ENCODE measurements around the gene CYBB.
"Not testable (repeated sequence)": the region's sequence is repeated elsewhere in the genome, so short reads cannot be mapped to it uniquely, and the experiment has no call there.

Gene CYBB

DNA sequence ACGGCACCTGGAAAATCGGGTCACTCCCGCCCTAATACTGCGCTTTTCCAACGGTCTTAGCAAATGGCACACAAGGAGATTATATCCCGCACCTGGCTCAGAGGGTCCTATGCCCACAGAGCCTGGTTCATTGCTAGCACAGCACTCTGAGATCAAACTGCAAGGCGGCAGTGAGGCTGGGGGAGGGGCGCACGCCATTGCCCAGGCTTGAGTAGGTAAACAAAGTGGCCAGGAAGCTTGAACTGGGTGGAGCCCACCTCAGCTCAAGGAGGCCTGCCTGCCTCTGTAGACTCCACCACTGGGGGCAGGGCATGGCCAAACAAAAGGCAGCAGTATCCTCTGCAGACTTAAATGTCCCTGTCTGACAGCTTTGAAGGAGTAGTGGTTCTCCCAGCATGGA lies 11.0 kb upstream of the CYBB start:
- not testable (repeated sequence) for H3K4me3 Mint-ChIP-seq; H3K36me3 Mint-ChIP-seq (ENCODE audit: low read depth); H3K27me3 Mint-ChIP-seq

DNA sequence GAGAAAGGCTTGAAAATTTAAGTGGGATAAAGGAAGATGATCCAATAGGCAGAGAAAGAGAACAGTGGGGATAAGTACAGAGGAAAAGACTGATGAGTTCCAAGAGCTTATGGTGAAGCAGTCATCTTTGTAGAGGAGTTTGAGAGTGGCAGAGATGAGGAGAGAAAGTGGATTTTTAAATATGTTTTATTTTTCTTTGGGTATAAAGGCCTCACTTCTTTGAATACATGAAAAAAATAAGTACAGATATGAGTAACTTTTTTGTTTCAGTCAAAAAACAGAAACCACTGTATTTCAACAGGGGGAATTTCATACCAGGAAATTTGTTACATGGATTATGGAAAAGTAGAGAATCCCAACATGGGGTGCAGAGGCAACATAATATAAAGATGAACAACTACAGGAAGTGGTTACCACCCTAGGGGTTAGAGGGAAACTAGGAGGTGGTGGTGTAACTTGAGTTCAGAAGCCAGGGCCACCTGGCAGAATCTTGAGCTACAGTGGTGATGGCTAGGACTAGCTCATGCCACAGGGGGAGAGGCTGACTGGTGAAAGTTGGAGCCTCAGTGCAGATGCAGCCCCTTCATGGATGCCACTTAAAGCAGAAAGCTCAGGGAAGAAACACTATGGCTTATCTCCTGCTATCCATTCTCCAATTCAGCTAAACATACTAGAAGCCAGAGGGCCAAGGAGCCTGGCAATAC lies 3.4 kb upstream of the CYBB start:
- H3K36me3 Mint-ChIP-seq (ENCODE audit: low read depth), result no peaks in the 10 kb centered on the region
- no peaks in the 10 kb centered on the region for H3K9me3 Mint-ChIP-seq
- peaks cover 24% of the 10 kb centered on the region for H3K4me1 Mint-ChIP-seq (ENCODE audit: low read depth)
- H3K27me3 Mint-ChIP-seq, result no peaks in the 10 kb centered on the region
- peak overlapping the region; percentile 69 for H3K27ac Mint-ChIP-seq
- H3K4me3 Mint-ChIP-seq, result no peak overlapping the region

More for the DNA sequence above, 11.0 kb upstream of the CYBB start:
- not testable (repeated sequence) for H3K27ac Mint-ChIP-seq; H3K4me1 Mint-ChIP-seq (ENCODE audit: low read depth); H3K9me3 Mint-ChIP-seq

DNA sequence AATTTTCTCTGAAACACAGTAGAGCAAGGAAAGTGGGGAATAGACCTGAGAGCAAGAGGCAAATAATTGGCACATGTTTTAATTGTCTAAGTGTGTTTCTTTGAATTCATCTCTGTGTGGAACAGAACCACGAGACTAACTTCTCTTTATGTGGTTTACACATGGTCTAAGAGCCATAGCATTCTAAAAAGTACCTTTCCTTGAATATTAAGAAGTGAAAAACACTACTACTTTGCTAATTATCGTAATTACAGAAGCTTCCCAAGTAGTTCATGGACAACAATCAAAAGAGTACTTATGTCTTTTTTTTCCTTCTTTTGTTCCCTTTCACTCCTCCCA lies 2.9 kb upstream of the CYBB start:
- Mint-ChIP-seq H3K27me3 (no peaks in the 10 kb centered on the region), H3K27ac (peak overlapping the region; percentile 69), H3K36me3 (ENCODE audit: low read depth) (no peaks in the 10 kb centered on the region), H3K9me3 (no peaks in the 10 kb centered on the region), H3K4me1 (ENCODE audit: low read depth) (peaks cover 24% of the 10 kb centered on the region), H3K4me3 (peak overlapping the region; percentile 28)

DNA sequence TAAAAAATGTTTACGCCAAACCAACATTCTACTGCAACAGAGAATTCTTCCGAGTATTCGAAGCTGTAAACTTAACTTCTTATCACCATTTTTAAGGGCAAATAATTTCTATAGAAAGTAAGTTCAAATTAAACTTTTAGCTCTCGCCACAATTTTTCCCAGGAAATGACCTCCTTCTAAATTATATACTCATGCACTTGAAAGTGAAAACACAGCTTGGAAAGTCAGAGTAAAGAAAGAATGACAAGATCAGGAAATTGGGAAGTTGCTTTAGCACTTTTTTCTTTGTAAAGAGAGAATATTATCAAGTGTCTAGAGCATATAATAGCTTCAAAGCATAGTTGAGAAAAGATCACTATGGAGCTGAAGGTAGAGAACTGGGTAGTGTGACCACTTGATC lies 1.2 kb downstream of the CYBB start:
- H3K4me1 Mint-ChIP-seq (ENCODE audit: low read depth), result peaks cover 17% of the 10 kb centered on the region
- H3K4me3 Mint-ChIP-seq, result peak overlapping the region; percentile 53

DNA sequence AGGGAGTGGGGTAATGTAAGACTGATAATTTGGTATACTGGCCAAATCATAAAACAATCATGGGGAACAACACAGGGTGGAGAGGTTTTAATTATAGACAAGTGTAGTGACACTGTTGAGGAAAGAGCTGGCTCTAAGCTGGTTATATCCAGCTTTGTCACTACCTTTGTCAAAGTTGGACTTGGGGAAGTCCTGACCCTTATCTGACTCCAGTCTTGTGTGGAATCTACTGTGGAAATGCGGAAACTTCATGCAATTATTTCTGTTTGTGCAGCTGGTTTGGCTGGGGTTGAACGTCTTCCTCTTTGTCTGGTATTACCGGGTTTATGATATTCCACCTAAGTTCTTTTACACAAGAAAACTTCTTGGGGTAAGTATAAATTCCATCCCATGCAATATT lies 2.0 kb downstream of the CYBB start:
- peak overlapping the region; percentile 53 for H3K4me3 Mint-ChIP-seq
- H3K9me3 Mint-ChIP-seq, result no peaks in the 10 kb centered on the region
- no peak overlapping the region for H3K27ac Mint-ChIP-seq
- H3K27me3 Mint-ChIP-seq, result no peaks in the 10 kb centered on the region
- H3K36me3 Mint-ChIP-seq (ENCODE audit: low read depth), result no peaks in the 10 kb centered on the region
- peaks cover 17% of the 10 kb centered on the region for H3K4me1 Mint-ChIP-seq (ENCODE audit: low read depth)

More for the DNA sequence above, 1.2 kb downstream of the CYBB start:
- Mint-ChIP-seq H3K36me3 (ENCODE audit: low read depth) (no peaks in the 10 kb centered on the region), H3K27ac (no peak overlapping the region), H3K9me3 (no peaks in the 10 kb centered on the region), H3K27me3 (no peaks in the 10 kb centered on the region)

DNA sequence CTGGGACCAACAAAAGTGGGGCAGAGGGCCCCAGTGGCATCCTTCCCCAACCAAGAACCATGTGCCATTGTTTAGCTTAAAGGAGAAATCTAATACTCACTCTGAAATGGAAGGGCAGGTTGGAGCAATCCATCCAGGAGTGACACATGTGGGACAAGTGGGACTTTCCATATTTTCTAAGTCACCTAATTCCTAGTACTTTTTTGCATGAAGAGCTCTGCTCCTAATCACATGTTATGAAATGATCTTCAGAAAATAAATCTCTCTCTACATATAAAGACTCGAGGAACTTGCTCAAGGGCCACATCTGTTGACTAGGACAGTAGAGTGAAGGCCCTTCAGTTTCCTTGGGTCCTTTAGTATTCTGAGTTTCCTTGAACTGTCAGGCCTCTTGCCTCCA lies 2.5 kb downstream of the CYBB start:
- Mint-ChIP-seq H3K27ac (no peak overlapping the region), H3K36me3 (ENCODE audit: low read depth) (no peaks in the 10 kb centered on the region), H3K4me3 (peak overlapping the region; percentile 53), H3K27me3 (no peaks in the 10 kb centered on the region), H3K9me3 (no peaks in the 10 kb centered on the region), H3K4me1 (ENCODE audit: low read depth) (peaks cover 17% of the 10 kb centered on the region)

DNA sequence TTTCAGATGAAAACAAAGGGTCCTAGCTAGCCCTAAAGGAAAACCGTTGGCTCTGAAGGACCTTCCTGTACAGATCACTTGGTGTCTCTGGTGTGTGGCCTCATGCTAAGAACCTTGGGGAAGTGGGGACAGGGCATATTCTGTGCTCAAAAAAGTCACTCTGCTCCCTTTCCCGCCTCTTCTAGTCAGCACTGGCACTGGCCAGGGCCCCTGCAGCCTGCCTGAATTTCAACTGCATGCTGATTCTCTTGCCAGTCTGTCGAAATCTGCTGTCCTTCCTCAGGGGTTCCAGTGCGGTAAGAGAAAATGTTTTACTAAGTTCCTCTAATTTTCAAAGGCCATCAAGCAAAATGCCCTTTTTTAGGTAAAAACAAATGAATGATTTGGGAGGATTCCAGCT lies 3.4 kb downstream of the CYBB start:
- no peaks in the 10 kb centered on the region for H3K9me3 Mint-ChIP-seq
- no peak overlapping the region for H3K27ac Mint-ChIP-seq
- H3K4me3 Mint-ChIP-seq, result no peak overlapping the region
- H3K36me3 Mint-ChIP-seq (ENCODE audit: low read depth), result no peaks in the 10 kb centered on the region
- H3K27me3 Mint-ChIP-seq, result no peaks in the 10 kb centered on the region
- H3K4me1 Mint-ChIP-seq (ENCODE audit: low read depth), result peaks cover 22% of the 10 kb centered on the region

DNA sequence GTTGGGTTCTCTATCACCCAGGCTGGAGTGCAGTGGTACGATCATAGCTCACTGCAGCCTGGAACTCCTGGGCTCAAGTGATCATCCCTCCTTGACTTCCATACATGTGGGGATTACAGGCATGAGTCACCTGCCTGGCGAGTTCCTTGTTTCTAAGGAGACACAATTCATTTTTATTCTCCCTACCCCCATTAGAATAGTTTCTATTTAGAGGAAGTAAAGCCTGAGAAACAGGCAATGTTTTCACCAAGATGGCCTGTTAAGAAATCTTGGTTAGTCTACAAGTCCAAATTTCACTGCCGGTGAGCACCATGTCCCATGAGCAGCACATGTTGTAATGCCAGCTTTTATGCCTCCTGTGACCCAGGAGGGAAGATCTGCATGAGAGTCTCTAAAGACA lies 5.7 kb downstream of the CYBB start:
- Mint-ChIP-seq H3K9me3 (no peaks in the 10 kb centered on the region), H3K27me3 (no peaks in the 10 kb centered on the region), H3K36me3 (ENCODE audit: low read depth) (no peaks in the 10 kb centered on the region), H3K27ac (no peak overlapping the region), H3K4me3 (no peak overlapping the region), H3K4me1 (ENCODE audit: low read depth) (peaks cover 28% of the 10 kb centered on the region)

DNA sequence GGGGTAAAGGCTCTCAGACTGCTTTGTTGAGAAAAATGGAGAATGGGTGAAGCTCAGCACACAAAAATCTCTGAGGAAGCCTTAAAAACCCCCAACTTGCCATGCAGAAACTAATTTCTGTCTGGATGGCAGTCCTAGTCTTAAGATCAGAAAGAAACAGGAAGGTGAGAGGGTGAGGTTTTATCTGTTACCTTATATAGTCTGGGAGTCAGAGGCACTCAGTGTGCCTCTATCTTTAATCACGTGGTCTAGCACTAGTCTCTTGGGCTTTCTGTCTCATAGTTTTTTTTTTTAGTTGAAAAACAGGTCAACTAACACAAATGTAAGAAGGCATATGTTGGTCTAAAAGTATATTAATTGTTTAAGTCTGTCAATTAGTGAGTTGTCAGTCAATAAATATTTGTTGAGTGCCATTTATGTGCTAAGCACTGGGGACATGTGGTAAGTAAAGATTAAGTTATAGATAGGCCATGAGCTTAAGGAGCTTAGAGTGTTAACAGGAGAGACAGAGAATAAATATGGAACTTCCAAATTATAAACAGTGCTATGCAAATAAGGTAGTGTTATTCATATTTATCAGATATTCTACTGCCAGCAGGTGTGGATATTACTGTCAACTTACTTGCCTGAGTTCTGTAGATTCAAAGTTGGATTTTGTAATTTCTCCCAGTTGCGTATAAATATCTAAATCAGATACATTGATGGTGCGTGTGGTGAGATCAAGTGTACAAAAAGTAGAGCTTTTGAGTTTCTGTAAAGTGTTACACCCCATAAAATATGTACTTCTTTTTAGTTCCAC lies 7.0 kb downstream of the CYBB start:
- Mint-ChIP-seq H3K4me1 (ENCODE audit: low read depth) (peaks cover 28% of the 10 kb centered on the region), H3K4me3 (peak overlapping the region; percentile 26), H3K9me3 (no peaks in the 10 kb centered on the region), H3K36me3 (ENCODE audit: low read depth) (no peaks in the 10 kb centered on the region), H3K27me3 (no peaks in the 10 kb centered on the region), H3K27ac (peak overlapping the region; percentile 84)

DNA sequence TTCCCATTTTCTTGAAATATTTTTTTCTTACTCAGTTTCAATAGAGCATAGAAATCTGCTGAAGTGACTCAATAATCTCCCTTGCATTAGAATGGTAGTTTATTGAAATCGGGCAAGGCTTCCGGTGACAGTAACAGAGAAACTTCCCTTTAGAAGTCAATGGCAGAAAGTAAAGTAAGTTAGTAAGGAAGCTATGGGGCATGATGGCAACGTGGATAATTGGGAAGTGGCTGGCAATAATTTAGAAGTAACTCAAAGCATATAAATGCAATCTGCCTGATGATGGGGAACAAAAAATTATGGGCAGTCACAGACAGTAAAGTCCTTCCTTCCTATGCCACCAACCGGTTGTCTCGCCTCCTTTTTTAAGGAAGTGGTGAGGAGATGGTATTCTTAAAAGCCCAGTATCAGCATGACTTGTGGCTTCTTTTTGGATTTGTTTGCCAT lies 7.6 kb downstream of the CYBB start:
- Mint-ChIP-seq H3K9me3 (no peaks in the 10 kb centered on the region), H3K27me3 (no peaks in the 10 kb centered on the region), H3K36me3 (ENCODE audit: low read depth) (no peaks in the 10 kb centered on the region), H3K4me3 (no peak overlapping the region), H3K27ac (peak overlapping the region; percentile 84), H3K4me1 (ENCODE audit: low read depth) (peaks cover 28% of the 10 kb centered on the region)

DNA sequence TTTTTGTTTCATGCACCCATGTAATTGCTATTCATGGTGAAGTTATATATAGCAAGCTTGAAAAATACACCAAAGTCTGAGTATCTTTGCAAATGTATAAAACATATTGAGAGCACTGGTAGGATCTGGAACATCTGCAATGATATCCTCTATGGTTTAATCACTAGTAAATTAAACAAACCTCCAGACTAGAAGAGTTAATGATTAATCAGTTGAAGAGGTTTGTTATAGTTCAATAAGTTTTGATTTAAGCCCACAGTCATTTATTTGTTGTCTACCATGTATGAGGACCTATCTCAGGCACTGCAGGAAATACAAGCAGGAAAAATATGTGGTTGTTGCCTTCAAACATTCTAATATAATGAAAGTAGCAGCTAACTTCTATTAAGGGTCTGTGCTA lies 16.5 kb downstream of the CYBB start:
- Mint-ChIP-seq H3K4me1 (ENCODE audit: low read depth) (peaks cover 18% of the 10 kb centered on the region), H3K27me3 (no peaks in the 10 kb centered on the region), H3K36me3 (ENCODE audit: low read depth) (no peaks in the 10 kb centered on the region), H3K4me3 (no peak overlapping the region), H3K9me3 (no peaks in the 10 kb centered on the region), H3K27ac (no peak overlapping the region)

DNA sequence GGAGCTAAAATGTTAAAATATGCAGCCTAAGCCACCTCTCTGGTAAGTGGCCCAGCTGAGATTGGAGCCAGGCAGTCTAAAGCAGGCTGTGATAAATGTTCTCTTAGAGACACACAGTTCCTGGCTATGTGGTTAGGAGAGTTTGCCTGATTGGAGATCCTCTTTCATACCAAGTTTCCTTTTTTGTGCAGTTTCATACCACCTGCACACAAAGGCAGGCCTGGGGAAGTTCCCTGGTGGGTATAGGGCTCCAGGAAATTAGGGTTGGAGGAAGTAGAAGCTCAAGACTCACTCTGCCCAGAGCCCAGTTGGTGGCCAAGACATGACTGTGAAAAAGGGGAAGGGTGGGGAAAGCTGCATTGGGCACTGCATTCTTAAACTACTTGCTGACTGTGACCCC lies 16.9 kb downstream of the CYBB start:
- H3K27ac Mint-ChIP-seq, result no peak overlapping the region
- H3K4me1 Mint-ChIP-seq (ENCODE audit: low read depth), result peaks cover 18% of the 10 kb centered on the region
- no peaks in the 10 kb centered on the region for H3K36me3 Mint-ChIP-seq (ENCODE audit: low read depth)
- no peaks in the 10 kb centered on the region for H3K27me3 Mint-ChIP-seq
- no peaks in the 10 kb centered on the region for H3K9me3 Mint-ChIP-seq
- no peak overlapping the region for H3K4me3 Mint-ChIP-seq

DNA sequence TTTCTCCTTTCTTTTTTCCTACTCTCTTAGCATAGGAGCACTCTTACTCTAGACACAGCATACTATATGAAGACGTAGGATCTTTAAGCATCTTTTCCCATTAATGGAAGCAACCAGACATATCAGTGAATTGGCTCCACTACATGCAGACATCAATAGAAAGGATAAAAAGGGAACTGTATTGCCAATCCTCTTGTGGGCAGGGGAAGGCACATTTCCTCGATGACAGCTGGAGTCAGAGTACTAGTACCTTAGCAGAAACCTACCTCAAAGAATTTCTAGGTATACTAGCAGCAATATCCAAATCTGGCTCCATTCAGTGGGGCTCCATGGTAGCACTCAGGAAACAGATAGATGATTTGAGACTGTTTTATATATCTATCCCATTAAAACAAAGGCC lies 20.1 kb downstream of the CYBB start:
- no peaks in the 10 kb centered on the region for H3K36me3 Mint-ChIP-seq (ENCODE audit: low read depth)
- no peaks in the 10 kb centered on the region for H3K27me3 Mint-ChIP-seq
- no peak overlapping the region for H3K4me3 Mint-ChIP-seq
- H3K9me3 Mint-ChIP-seq, result no peaks in the 10 kb centered on the region
- no peak overlapping the region for H3K27ac Mint-ChIP-seq
- peaks cover 18% of the 10 kb centered on the region for H3K4me1 Mint-ChIP-seq (ENCODE audit: low read depth)

DNA sequence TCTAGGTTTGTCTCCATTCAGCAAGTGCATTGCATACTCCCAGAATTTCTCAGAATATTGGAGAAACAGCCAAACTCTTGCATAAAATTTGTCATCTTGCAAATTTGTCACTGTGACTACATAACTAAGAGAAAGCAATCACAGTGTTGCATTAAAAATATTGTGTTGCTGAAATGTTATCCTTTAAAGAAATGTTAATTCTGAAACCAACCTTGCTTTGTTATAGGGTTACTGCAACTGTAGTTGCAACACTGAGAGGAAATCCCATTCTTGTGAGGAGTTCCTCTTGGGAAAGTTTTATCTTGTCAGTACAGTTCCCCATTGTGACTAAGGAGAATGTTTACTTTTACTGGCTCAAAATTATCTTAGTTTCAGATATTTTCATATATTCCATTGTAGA lies 20.9 kb downstream of the CYBB start:
- Mint-ChIP-seq H3K27ac (no peak overlapping the region), H3K27me3 (no peaks in the 10 kb centered on the region), H3K36me3 (ENCODE audit: low read depth) (no peaks in the 10 kb centered on the region)

DNA sequence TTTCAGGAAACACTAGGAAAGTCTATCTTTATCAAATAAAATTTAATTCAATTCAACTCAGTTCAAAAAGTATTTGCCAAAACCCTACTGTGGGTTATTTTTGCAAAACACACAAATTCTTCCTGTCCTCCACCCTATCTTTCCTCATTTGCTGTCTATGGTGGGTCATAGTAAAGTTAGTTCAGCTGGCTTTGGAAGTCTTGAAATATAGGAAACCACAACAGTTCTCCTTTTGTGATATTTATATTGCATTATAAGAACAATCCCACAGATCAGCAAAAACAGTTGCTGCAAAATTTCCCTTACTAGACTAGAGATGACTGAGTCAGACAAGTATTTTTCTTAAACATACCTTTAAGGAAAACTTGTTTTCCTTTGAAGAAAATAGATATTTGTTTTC lies 22.2 kb downstream of the CYBB start:
- H3K27ac Mint-ChIP-seq, result no peak overlapping the region
- peaks cover 9% of the 10 kb centered on the region for H3K4me1 Mint-ChIP-seq (ENCODE audit: low read depth)
- H3K4me3 Mint-ChIP-seq, result no peak overlapping the region
- H3K9me3 Mint-ChIP-seq, result no peaks in the 10 kb centered on the region
- H3K36me3 Mint-ChIP-seq (ENCODE audit: low read depth), result no peaks in the 10 kb centered on the region
- H3K27me3 Mint-ChIP-seq, result no peaks in the 10 kb centered on the region

More for the DNA sequence above, 20.9 kb downstream of the CYBB start:
- Mint-ChIP-seq H3K9me3 (no peaks in the 10 kb centered on the region), H3K4me3 (no peak overlapping the region), H3K4me1 (ENCODE audit: low read depth) (peaks cover 18% of the 10 kb centered on the region)

DNA sequence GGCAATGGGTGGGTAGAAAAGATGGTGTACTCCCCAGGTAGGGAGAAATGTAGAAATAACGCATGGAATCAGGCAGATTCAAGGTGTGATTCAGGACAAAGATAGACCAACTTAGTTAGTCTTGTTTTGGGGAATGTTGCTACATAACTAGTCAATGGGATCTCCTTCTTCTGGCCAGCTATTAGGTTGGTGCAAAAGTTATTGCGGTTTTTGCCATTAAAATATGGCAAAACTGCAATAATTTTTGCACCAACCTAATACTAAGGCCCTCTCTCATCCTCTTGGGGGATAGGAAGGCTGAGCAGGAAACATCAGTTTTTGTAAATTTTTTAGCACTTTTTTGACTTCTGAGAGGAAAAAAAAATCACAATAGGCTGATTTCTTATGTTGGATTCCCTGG lies 23.2 kb downstream of the CYBB start:
- no peak overlapping the region for H3K4me3 Mint-ChIP-seq
- no peaks in the 10 kb centered on the region for H3K36me3 Mint-ChIP-seq (ENCODE audit: low read depth)
- peaks cover 3% of the 10 kb centered on the region for H3K4me1 Mint-ChIP-seq (ENCODE audit: low read depth)
- no peak overlapping the region for H3K27ac Mint-ChIP-seq
- no peaks in the 10 kb centered on the region for H3K9me3 Mint-ChIP-seq
- H3K27me3 Mint-ChIP-seq, result no peaks in the 10 kb centered on the region

All from stimulated activated naive CD8-positive, alpha-beta T cell treated with anti-CD3 and anti-CD28 coated beads, Interleukin-15, Interleukin-2, amounts not matched to agents 100 ng/mL and 50 ng/mL, for 24 hours (primary cell).